Kidney (tissue), 14 donors: ENCODE data around the gene SRRM3. TPM values are rescaled to one million over a fixed set of nuclear protein-coding genes. Genes with fewer than 3 reads are reported as not detected.

Experiments used
- DNase-seq, 5 donors: peaks; one replicate each; pipeline ENCODE4 v3.0.0-alpha.2; 2013 to 2020
- FAIRE-seq: peaks from 2 replicates; lab custom pipeline; 2012; peaks lifted over from hg19 to GRCh38; lab: Jason Lieb, UNC
- H3K27ac ChIP-seq, 2 donors: one replicate each; pipeline ENCODE4 v1.7.0; 2013; ENCODE audit warnings: low read depth in 2 of 2, low read length in 2 of 2, inconsistent platforms in 1 of 2
- H3K27me3 ChIP-seq: one replicate; pipeline ENCODE4 v1.7.1; 2013; ENCODE audit warnings: low read length, inconsistent platforms; ENCODE audit not compliant: control insufficient read depth, insufficient read depth
- H3K36me3 ChIP-seq, 3 donors: one replicate each; pipeline versions ENCODE4 v1.7.0 to v1.7.1; 2013; ENCODE audit warnings: low read length in 3 of 3, control low read depth in 1 of 3, inconsistent platforms in 1 of 3; ENCODE audit not compliant: insufficient read depth in 3 of 3, control insufficient read depth in 2 of 3
- H3K4me1 ChIP-seq, 3 donors: one replicate each; pipeline versions ENCODE4 v1.7.0 to v1.7.1; 2013; ENCODE audit warnings: low read length in 3 of 3, inconsistent platforms in 1 of 3, low read depth in 1 of 3; ENCODE audit not compliant: control insufficient read depth in 2 of 3, insufficient read depth in 2 of 3
- H3K4me3 ChIP-seq, 3 donors: one replicate each; pipeline versions ENCODE4 v1.7.0 to v1.8.1; 2013; ENCODE audit warnings: low read length in 3 of 3, control low read depth in 1 of 3, inconsistent platforms in 1 of 3
- H3K9ac ChIP-seq, 3 donors: one replicate each; pipeline versions ENCODE4 v1.7.0 to v1.7.1; 2013; ENCODE audit warnings: low read length in 3 of 3, control low read depth in 1 of 3, inconsistent platforms in 1 of 3
- H3K9me3 ChIP-seq, 3 donors: one replicate each; pipeline versions ENCODE4 v1.7.0 to v1.7.1; 2013; ENCODE audit warnings: low read length in 3 of 3, control low read depth in 1 of 3, inconsistent platforms in 1 of 3; ENCODE audit not compliant: control insufficient read depth in 2 of 3, insufficient read depth in 1 of 3
- CTCF ChIP-seq: IDR thresholded peaks from 3 replicates; pipeline ENCODE4 v1.5.1; 2012; ENCODE audit warnings: mild to moderate bottlenecking, moderate library complexity, borderline replicate concordance; ENCODE audit not compliant: insufficient read depth; ENCODE audit errors: extremely low read depth
- intact Hi-C: fragments of 100-400 bp; cut with DNase I; formaldehyde crosslinking; loops from one replicate; pipeline ENCODE4 v1.11.1; 2022
- polyA plus RNA-seq: library from polyadenylated mRNA; stranded (reverse); fragments of 350-450 nt; fragmentation: Illumina TruSeq; extraction: RNeasy Lipid Tissue Mini Kit (QIAGEN cat#74804); gene quantifications from one replicate; pipeline ENCODE4 v1.2.3, GENCODE V29; 2014; ENCODE audit warnings: low read depth, low replicate concordance; ENCODE audit not compliant: insufficient read depth
- total RNA-seq: library from RNA; stranded (reverse); fragmentation: NEBNext Ultra II Directional; extraction: Animal tissue kit (Norgen Biotek cat#: 25700); gene quantifications from one replicate; pipeline ENCODE4 v1.2.1, GENCODE V29; 2021
- donor health status: control.
- donor health status: control.
- donor health status: control.
- donor health status: control.
- donor health status: control.
- donor health status: DM: yes; HTN: yes; CAD: no.
- donor health status: Normal renal cell carcinoma (clear cell type).

The SRRM3 gene
- total and polyA plus RNA-seq, 2 donors from 2014 or later = 0.99 to 1.0 TPM

- no peak overlapping the region for H3K4me3 ChIP-seq
- intact Hi-C loops = no loop called here
- DNase-seq (no peak), FAIRE-seq (no peak)
- H3K36me3 ChIP-seq = no peaks in the 10 kb centered on the region
- no peaks in the 10 kb centered on the region for H3K4me1 ChIP-seq
- no peak for TF ChIP-seq CTCF
- no peak overlapping the region for H3K27ac ChIP-seq
- H3K9me3 ChIP-seq = no peaks in the 10 kb centered on the region
- H3K27me3 ChIP-seq = no peaks in the 10 kb centered on the region
- no peak overlapping the region for H3K9ac ChIP-seq
Measured at GRCh38 chr7:76273503-76273902, 71.8 kb downstream of the SRRM3 start.

- Histone ChIP-seq H3K36me3 (no peaks in the 10 kb centered on the region), H3K9me3 (no peaks in the 10 kb centered on the region), H3K27ac (no peak overlapping the region), H3K27me3 (peaks cover 20% of the 10 kb centered on the region), H3K4me3 (no peak overlapping the region), H3K4me1 (peaks cover 0 to 7% (median 0%) of the 10 kb centered on the region in 3 donors), H3K9ac (no peak overlapping the region)
- DNase-seq (no peak), FAIRE-seq (no peak)
- intact Hi-C loops = no loop called here
- TF ChIP-seq CTCF = no peak
Measured at GRCh38 chr7:76278540-76278939, 76.8 kb downstream of the SRRM3 start.

GRCh38 chr7:76280408-76280807, 78.7 kb downstream of the SRRM3 start:
- no peak overlapping the region for H3K9ac ChIP-seq
- DNase-seq (peak in 1 of 5 donors; percentile 61), FAIRE-seq (no peak)
- H3K4me1 ChIP-seq = peaks cover 0 to 7% (median 0%) of the 10 kb centered on the region in 3 donors
- intact Hi-C loops = no loop called here
- H3K36me3 ChIP-seq = no peaks in the 10 kb centered on the region
- H3K27me3 ChIP-seq = peaks cover 22% of the 10 kb centered on the region
- no peak overlapping the region for H3K27ac ChIP-seq
- H3K4me3 ChIP-seq = no peak overlapping the region
- TF ChIP-seq CTCF = no peak
- H3K9me3 ChIP-seq = no peaks in the 10 kb centered on the region
